H1 (cell line): ENCODE results near the gene RAB1A. TPM values are rescaled to one million over a fixed set of nuclear protein-coding genes. Genes with fewer than 3 reads are reported as not detected.

Source experiments
- CTCF ChIA-PET: fragments of 300-600 bp; sonication (Branson Sonifier 250); formaldehyde crosslinking; loops from one replicate; lab custom pipeline; 2021; ENCODE audit not compliant: partially characterized antibody; lab: Charles Lee
- POLR2A ChIA-PET: fragments of 300-600 bp; sonication (Branson Sonifier 250); formaldehyde crosslinking; loops from one replicate; lab custom pipeline; 2021; ENCODE audit warnings: inconsistent platforms; ENCODE audit not compliant: partially characterized antibody; lab: Charles Lee
- DNase-seq, 2 experiments: peaks; one replicate each; pipeline versions ENCODE4 v3.0.0 to v3.0.0-alpha.2; 2010 to 2022; ENCODE audit warnings: low spot score in 2 of 2, low read depth in 1 of 2, mixed read lengths in 1 of 2
- FAIRE-seq: peaks from 2 replicates; lab custom pipeline; 2011; peaks lifted over from hg19 to GRCh38; lab: Jason Lieb, UNC
- H2AFZ ChIP-seq: 2 replicates; pipeline ENCODE4 v1.8.1; 2012; ENCODE audit warnings: low read length, inconsistent platforms
- H2AK5ac ChIP-seq: 2 replicates; pipeline ENCODE4 v1.6.1; 2013; ENCODE audit warnings: low read depth, low read length
- H2BK120ac ChIP-seq: replicated peaks from 2 replicates; pipeline ENCODE3; 2013; ENCODE audit warnings: low read depth, low read length, inconsistent platforms
- H2BK12ac ChIP-seq: 2 replicates; pipeline ENCODE4 v1.6.1; 2013; ENCODE audit warnings: low read depth, low read length
- H2BK15ac ChIP-seq: 2 replicates; pipeline ENCODE4 v1.6.1; 2013; ENCODE audit warnings: low read length
- H2BK20ac ChIP-seq: 2 replicates; pipeline ENCODE4 v1.6.1; 2013; ENCODE audit warnings: low read length
- H2BK5ac ChIP-seq: 2 replicates; pipeline ENCODE4 v1.6.1; 2013; ENCODE audit warnings: low read depth, low read length
- H3K14ac ChIP-seq: 2 replicates; pipeline ENCODE4 v1.6.1; 2013; ENCODE audit warnings: inconsistent platforms; ENCODE audit not compliant: insufficient read length
- H3K18ac ChIP-seq: 2 replicates; pipeline ENCODE4 v1.6.1; 2013; ENCODE audit warnings: low read length; ENCODE audit errors: extremely low read depth
- H3K23ac ChIP-seq: 2 replicates; pipeline ENCODE4 v1.6.1; 2013; ENCODE audit warnings: inconsistent platforms; ENCODE audit not compliant: insufficient read length
- H3K23me2 ChIP-seq: 2 replicates; pipeline ENCODE4 v1.6.1; 2013; ENCODE audit warnings: low read depth, low read length
- H3K27ac ChIP-seq: 2 replicates; pipeline ENCODE4 v1.6.1; 2011; ENCODE audit warnings: low read depth, low read length, inconsistent platforms
- H3K27me3 ChIP-seq, 4 experiments: replicated peaks in 1 of 4; 1 replicate in 1 of 4; 2 replicates in 3 of 4; pipeline versions ENCODE4 v1.6.1 to v1.8.1; 2011 to 2013; ENCODE audit warnings: low read length in 3 of 4, mild to moderate bottlenecking in 3 of 4, inconsistent platforms in 2 of 4, mixed read lengths in 2 of 4, moderate library complexity in 1 of 4; ENCODE audit not compliant: control insufficient read depth in 3 of 4, insufficient read depth in 3 of 4; ENCODE audit errors: extremely low read depth in 1 of 4
- H3K36me3 ChIP-seq, 4 experiments: 2 replicates each; pipeline versions ENCODE4 v1.6.1 to v1.8.1; 2011 to 2013; ENCODE audit warnings: mild to moderate bottlenecking in 4 of 4, low read length in 3 of 4, moderate library complexity in 2 of 4, control low read depth in 1 of 4, inconsistent platforms in 1 of 4; ENCODE audit not compliant: insufficient read depth in 4 of 4, control insufficient read depth in 2 of 4
- H3K4ac ChIP-seq: replicated peaks from 2 replicates; pipeline ENCODE3; 2013; ENCODE audit warnings: low read length, low read depth, mixed read lengths, inconsistent platforms; ENCODE audit not compliant: insufficient read length
- H3K4me1 ChIP-seq, 4 experiments: replicated peaks in 1 of 4; 1 replicate in 1 of 4; 2 replicates in 3 of 4; pipeline versions ENCODE4 v1.6.1 to v1.8.1; 2011 to 2013; ENCODE audit warnings: low read length in 3 of 4, inconsistent platforms in 2 of 4, mixed read lengths in 1 of 4; ENCODE audit not compliant: insufficient read depth in 4 of 4, control insufficient read depth in 3 of 4
- H3K4me2 ChIP-seq, 2 experiments: 2 replicates each; pipeline versions ENCODE4 v1.6.1 to v1.8.1; 2011 to 2013; ENCODE audit warnings: low read depth in 2 of 2, low read length in 2 of 2, control low read depth in 1 of 2, inconsistent platforms in 1 of 2, mild to moderate bottlenecking in 1 of 2; ENCODE audit not compliant: insufficient read depth in 1 of 2
- H3K4me3 ChIP-seq, 4 experiments: fragments of 200-600, 300-600 bp in 1 of 4; sonication (generic), shearing (Covaris generic), sonication (Bioruptor Twin) in 1 of 4; 2 replicates each; pipeline versions ENCODE4 v1.5.1 to v1.8.1; 2011 to 2016; ENCODE audit warnings: low read length in 4 of 4, low read depth in 3 of 4, control low read depth in 2 of 4, inconsistent platforms in 2 of 4, mild to moderate bottlenecking in 2 of 4, mixed read lengths in 1 of 4, moderate library complexity in 1 of 4; ENCODE audit not compliant: insufficient read depth in 2 of 4; ENCODE audit errors: extremely low read depth in 1 of 4
- H3K56ac ChIP-seq: replicated peaks from 2 replicates; pipeline ENCODE3; 2013; ENCODE audit warnings: low read depth, mild to moderate bottlenecking, mixed read lengths, low read length, inconsistent platforms; ENCODE audit not compliant: insufficient read length
- H3K79me1 ChIP-seq: 2 replicates; pipeline ENCODE4 v1.6.1; 2013; ENCODE audit warnings: low read depth, low read length, control low read depth
- H3K79me2 ChIP-seq, 2 experiments: 2 replicates each; pipeline versions ENCODE4 v1.6.1 to v1.8.1; 2012 to 2013; ENCODE audit warnings: low read length in 2 of 2, mild to moderate bottlenecking in 2 of 2, inconsistent platforms in 1 of 2; ENCODE audit not compliant: insufficient read depth in 2 of 2, control insufficient read depth in 1 of 2
- H3K9ac ChIP-seq, 4 experiments: replicated peaks in 1 of 4; 1 replicate in 1 of 4; 2 replicates in 3 of 4; pipeline versions ENCODE4 v1.6.1 to v1.8.1; 2011 to 2013; ENCODE audit warnings: low read depth in 3 of 4, low read length in 3 of 4, control low read depth in 2 of 4, mild to moderate bottlenecking in 2 of 4, moderate library complexity in 2 of 4, inconsistent platforms in 1 of 4; ENCODE audit errors: extremely low read depth in 1 of 4
- H3K9me3 ChIP-seq, 2 experiments: 2 replicates each; pipeline versions ENCODE4 v1.6.1 to v1.8.1; 2012 to 2013; ENCODE audit warnings: mild to moderate bottlenecking in 2 of 2, moderate library complexity in 2 of 2, control low read depth in 1 of 2, inconsistent platforms in 1 of 2, low read depth in 1 of 2, low read length in 1 of 2, mixed read lengths in 1 of 2; ENCODE audit not compliant: insufficient read depth in 2 of 2
- H4K20me1 ChIP-seq, 2 experiments: replicated peaks in 1 of 2; 2 replicates each; pipeline versions ENCODE3 to v1.8.1; 2011 to 2013; ENCODE audit warnings: inconsistent platforms in 2 of 2, low read length in 2 of 2, mild to moderate bottlenecking in 1 of 2; ENCODE audit not compliant: insufficient read depth in 2 of 2, control insufficient read depth in 1 of 2
- H4K5ac ChIP-seq: 2 replicates; pipeline ENCODE4 v1.6.1; 2013; ENCODE audit warnings: low read length, low read depth, mixed read lengths, inconsistent platforms; ENCODE audit not compliant: insufficient read length
- H4K8ac ChIP-seq: 2 replicates; pipeline ENCODE4 v1.8.0; 2013; ENCODE audit warnings: mild to moderate bottlenecking, moderate library complexity, low read length, inconsistent platforms; ENCODE audit not compliant: insufficient read depth; ENCODE audit errors: extremely low read depth
- H4K91ac ChIP-seq: replicated peaks from 2 replicates; pipeline ENCODE3; 2013; ENCODE audit warnings: low read length, mixed read lengths, inconsistent platforms; ENCODE audit not compliant: insufficient read length
- CBX5 ChIP-seq: fragments of 300-800, 300-1000 bp; sonication (generic); IDR thresholded peaks from 2 replicates; pipeline ENCODE4 v1.7.1; 2016; ENCODE audit warnings: antibody characterized with exemption, low read length, low read depth
- YY1 ChIP-seq: IDR thresholded peaks from 2 replicates; pipeline ENCODE4 v1.6.1; 2011; ENCODE audit warnings: low read depth, mild to moderate bottlenecking, low read length
- WGBS, 2 experiments: shearing (Covaris generic) in 1 of 2; methylation state at CpG; one replicate each; pipeline versions ENCODE4 v1.1.6 to v1.1.7; 2013 to 2015; ENCODE audit warnings: low lambda C conversion rate in 2 of 2, mixed read lengths in 2 of 2, inconsistent platforms in 1 of 2, low coverage in 1 of 2, missing lambda C conversion rate in 1 of 2; ENCODE audit not compliant: insufficient replicate concordance in 2 of 2, insufficient coverage in 1 of 2, insufficient read length in 1 of 2; ENCODE audit errors: extremely low coverage in 1 of 2, missing lambda C conversion rate in 1 of 2; 5-methylcytosine and 5-hydroxymethylcytosine counted together
- polyA plus RNA-seq, 7 experiments: library from polyadenylated mRNA; depleted of rRNA in 3 of 7; stranded (reverse) in 5 of 7; unstranded in 2 of 7; fragments of >200 nt in 5 of 7; fragments of 200-250 nt in 2 of 7; gene quantifications; 1 replicate in 5 of 7; 2 replicates in 1 of 7; 4 replicates in 1 of 7; pipeline versions ENCODE4 v1.2.1 to v1.2.3, GENCODE V29; 2011 to 2013; ENCODE audit warnings: missing spikeins in 2 of 7, mixed read lengths in 2 of 7
- total RNA-seq: library from RNA; stranded (reverse); fragmentation: NEBNext Ultra II Directional; extraction: Animal tissue kit (Norgen Biotek cat#: 25700); gene quantifications from 2 replicates; pipeline ENCODE4 v1.2.1, GENCODE V29; 2021

RAB1A gene
- total and polyA plus RNA-seq, 2 of the 8 experiments (the other 6 are each of a cell fraction or from before 2014, with no cell fraction given) = 77.9 to 120 TPM

- H3K4ac ChIP-seq = no peak overlapping the region
- no peak overlapping the region for H3K27ac ChIP-seq
- DNase-seq (no peak), FAIRE-seq (no peak)
- no peak overlapping the region for H4K8ac ChIP-seq
- H3K79me2 ChIP-seq = no peaks in the 10 kb centered on the region
- ChIA-PET CTCF (interaction anchor here (0.8 to 3.6 kb wide), 11 partner anchors 9 to 127 kb away, joined by 3 to 38 read pairs (median 4); no protein-coding TSS in a partner anchor), POLR2A (interaction anchor here (1.4 to 9.5 kb wide), 2 partner anchors 14 to 25 kb away, joined by 5 to 84 read pairs; partner anchors contain the start of gene CEP68)
- no peak overlapping the region for H2AK5ac ChIP-seq
- H3K23ac ChIP-seq = no peak overlapping the region
- no peaks in the 10 kb centered on the region; the same call in 1 of the 2 replicates for H3K79me1 ChIP-seq
- H2BK120ac ChIP-seq = no peak overlapping the region
- H3K9me3 ChIP-seq = peaks cover 6% of the 10 kb centered on the region in 2 experiments
- no peaks in the 10 kb centered on the region for H3K27me3 ChIP-seq
- H4K5ac ChIP-seq = no peak overlapping the region
- H3K56ac ChIP-seq = no peak overlapping the region
- H4K91ac ChIP-seq = no peak overlapping the region
- H2AFZ ChIP-seq = no peak overlapping the region
- no peak overlapping the region for H3K9ac ChIP-seq
- no peaks in the 10 kb centered on the region for H3K23me2 ChIP-seq
- no peak overlapping the region for H3K18ac ChIP-seq
- no peak overlapping the region for H2BK12ac ChIP-seq
- no peak overlapping the region for H3K4me2 ChIP-seq
- no peak overlapping the region for H2BK15ac ChIP-seq
- H3K36me3 ChIP-seq = peaks cover 0 to 30% (median 5%) of the 10 kb centered on the region in 4 experiments; a peak in 6 of 8 replicates
- no peaks in the 10 kb centered on the region for H4K20me1 ChIP-seq
- no peak overlapping the region for H2BK20ac ChIP-seq
- 81% methylated on average over 2 of the region's 2 CpGs; no CpG with 5 or more reads in 1 of the 2 experiments for WGBS, 2 experiments
- H3K4me1 ChIP-seq = peaks cover 4 to 13% (median 7%) of the 10 kb centered on the region in 4 experiments; a peak in 6 of 7 replicates
- H3K14ac ChIP-seq = no peak overlapping the region
- H3K4me3 ChIP-seq = no peak overlapping the region
- H2BK5ac ChIP-seq = no peak overlapping the region
- TF ChIP-seq CBX5 (no peak), YY1 (no peak)
Observed at GRCh38 chr2:65043001-65043400, 86.9 kb downstream of the RAB1A start.
